ENCODE results near the gene ZNF592. TPM values are rescaled to one million over a fixed set of nuclear protein-coding genes. Genes with fewer than 3 reads are reported as not detected.

ZNF592 gene
- total RNA-seq, 1 experiment from 2014 or later, result 34.6 TPM

GRCh38 chr15:84811151-84811550, 62.8 kb downstream of the ZNF592 start:
- no peak overlapping the region for H2BK15ac ChIP-seq (ENCODE audit: low read depth, low read length)
- H3K4ac ChIP-seq (ENCODE audit: low read depth, low read length), result no peak overlapping the region
- no peaks in the 10 kb centered on the region for H3K27me3 ChIP-seq (ENCODE audit: insufficient read depth, low read length)
- no peak overlapping the region for H2BK5ac ChIP-seq (ENCODE audit: insufficient read length, low read length)
- no peaks in the 10 kb centered on the region for H3K79me1 ChIP-seq (ENCODE audit: insufficient read depth, low read depth, low read length, poor library complexity, severe bottlenecking)
- peaks cover 2% of the 10 kb centered on the region; the same call in 1 of the 2 replicates for H3K27me3 Mint-ChIP-seq (ENCODE audit: low read depth)
- no peak overlapping the region for H4K8ac ChIP-seq (replicated peaks; ENCODE audit: insufficient read length, low read depth, low read length)
- H2BK120ac ChIP-seq (ENCODE audit: low read depth, low read length, poor library complexity, severe bottlenecking), result no peak overlapping the region
- H3K9me3 ChIP-seq (ENCODE audit: control insufficient read depth, low read depth, low read length), result no peaks in the 10 kb centered on the region
- no peak overlapping the region for H3K9ac ChIP-seq (ENCODE audit: extremely low read depth, insufficient read length, low read length)
- WGBS (ENCODE audit: extremely low coverage, insufficient read length, low lambda C conversion rate), result no CpG with 5 or more reads among the region's 4 CpGs
- no peak overlapping the region for H3K4me2 ChIP-seq (ENCODE audit: insufficient read depth, insufficient read length, low read length)
- no peaks in the 10 kb centered on the region; a peak in 1 of 7 replicates for H3K36me3 Mint-ChIP-seq (ENCODE audit: insufficient read depth in 1 of 3, low read depth in 3 of 3)
- no peak overlapping the region for H3K23ac ChIP-seq (ENCODE audit: insufficient read length, low read depth, low read length)
- H3K27ac Mint-ChIP-seq, result peak overlapping the region in 1 of 3 experiments; percentile 78; a peak in 2 of 7 replicates
- H3K4me3 Mint-ChIP-seq, result no peak overlapping the region
- H2AFZ ChIP-seq (ENCODE audit: low read length), result no peak overlapping the region
- H3K23me2 ChIP-seq (ENCODE audit: insufficient read length, low read depth, low read length, poor library complexity, severe bottlenecking), result no peaks in the 10 kb centered on the region
- H3K4me1 Mint-ChIP-seq, result peaks cover 0 to 3% of the 10 kb centered on the region in 2 experiments; a peak in 1 of 4 replicates
- H3K14ac ChIP-seq (ENCODE audit: insufficient read depth, low read length), result no peak overlapping the region
- H2AK5ac ChIP-seq (ENCODE audit: insufficient read length, low read length), result no peak overlapping the region
- H4K91ac ChIP-seq (ENCODE audit: insufficient read length, low read depth, low read length), result no peak overlapping the region
- H4K5ac ChIP-seq (ENCODE audit: insufficient read length, low read depth, low read length), result no peak overlapping the region
- H3K79me2 ChIP-seq (ENCODE audit: insufficient read depth, low read length), result no peaks in the 10 kb centered on the region
- H3K18ac ChIP-seq (ENCODE audit: insufficient read length, low read depth, low read length), result no peak overlapping the region
- H3K9me3 Mint-ChIP-seq, result no peaks in the 10 kb centered on the region
- H2BK20ac ChIP-seq (ENCODE audit: low read depth, low read length, poor library complexity, severe bottlenecking), result no peak overlapping the region
- TF ChIP-seq, protein P1, sequence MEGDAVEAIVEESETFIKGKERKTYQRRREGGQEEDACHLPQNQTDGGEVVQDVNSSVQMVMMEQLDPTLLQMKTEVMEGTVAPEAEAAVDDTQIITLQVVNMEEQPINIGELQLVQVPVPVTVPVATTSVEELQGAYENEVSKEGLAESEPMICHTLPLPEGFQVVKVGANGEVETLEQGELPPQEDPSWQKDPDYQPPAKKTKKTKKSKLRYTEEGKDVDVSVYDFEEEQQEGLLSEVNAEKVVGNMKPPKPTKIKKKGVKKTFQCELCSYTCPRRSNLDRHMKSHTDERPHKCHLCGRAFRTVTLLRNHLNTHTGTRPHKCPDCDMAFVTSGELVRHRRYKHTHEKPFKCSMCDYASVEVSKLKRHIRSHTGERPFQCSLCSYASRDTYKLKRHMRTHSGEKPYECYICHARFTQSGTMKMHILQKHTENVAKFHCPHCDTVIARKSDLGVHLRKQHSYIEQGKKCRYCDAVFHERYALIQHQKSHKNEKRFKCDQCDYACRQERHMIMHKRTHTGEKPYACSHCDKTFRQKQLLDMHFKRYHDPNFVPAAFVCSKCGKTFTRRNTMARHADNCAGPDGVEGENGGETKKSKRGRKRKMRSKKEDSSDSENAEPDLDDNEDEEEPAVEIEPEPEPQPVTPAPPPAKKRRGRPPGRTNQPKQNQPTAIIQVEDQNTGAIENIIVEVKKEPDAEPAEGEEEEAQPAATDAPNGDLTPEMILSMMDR (conservative IDR thresholded peaks at IDR 0.05), result no peak
- H4K20me1 ChIP-seq (ENCODE audit: control insufficient read depth, insufficient read depth, insufficient read length), result no peaks in the 10 kb centered on the region
- no peak overlapping the region for H3T11ph ChIP-seq (ENCODE audit: low read length)
- no peak for DNase-seq
- no peak overlapping the region for H3K56ac ChIP-seq (ENCODE audit: insufficient read length, low read depth, low read length)
- H3K4me1 ChIP-seq (ENCODE audit: insufficient read depth, low read length), result no peaks in the 10 kb centered on the region
- H2BK12ac ChIP-seq (ENCODE audit: insufficient read length, low read depth, low read length), result no peak overlapping the region
- no peak overlapping the region for H3K27ac ChIP-seq (ENCODE audit: insufficient read length, low read depth, low read length)

Data from H9 (cell line).